Uterus (tissue), 2 donors: ENCODE measurements around the gene TACR1.

Experiments
- CTCF ChIP-seq, 4 experiments: fragments of 200-600 bp in 2 of 4; fragments of 450-650 bp in 2 of 4; sonication (generic) in 2 of 4; IDR thresholded peaks; one replicate each; pipeline ENCODE4 v1.5.1; 2016 to 2019; ENCODE audit warnings: antibody characterized with exemption in 4 of 4, mild to moderate bottlenecking in 2 of 4, moderate library complexity in 1 of 4
- POLR2A ChIP-seq, 2 donors: fragments of 450-650 bp; IDR thresholded peaks; one replicate each; pipeline ENCODE4 v1.6.1; 2016; ENCODE audit warnings: antibody characterized with exemption in 2 of 2, mild to moderate bottlenecking in 1 of 2, moderate library complexity in 1 of 2

GRCh38 chr2:75204833-75205232, 5.5 kb upstream of the TACR1 start:
- TF ChIP-seq CTCF (IDR thresholded peaks at IDR 0.05) (no peak), POLR2A (IDR thresholded peaks at IDR 0.05) (no peak)
